Activated CD4-positive, alpha-beta T cell treated with anti-CD3 and anti-CD28 coated beads, Interleukin-2, amount 50 U/mL, for 1 hour (primary cell): ENCODE measurements around the gene FBXW7.

ENCODE experiments used
- DNase-seq: peaks from one replicate; pipeline ENCODE4 v3.0.0-alpha.2; 2020

Gene FBXW7

GRCh38 chr4:152273343-152273742 is 262.5 kb downstream of the FBXW7 start:
- DNase-seq, result no peak
